Body of pancreas (tissue), 4 donors: ENCODE measurements around the gene ERCC3. TPM values are rescaled to one million over a fixed set of nuclear protein-coding genes. Genes with fewer than 3 reads are reported as not detected.

Experiments used
- ATAC-seq: fragments of 150-250 bp; one replicate; pipeline ENCODE4 v1.9.1; 2016
- DNase-seq, 4 donors: peaks; one replicate each; pipeline ENCODE4 v3.0.0-alpha.2; 2019
- H3K27ac ChIP-seq, 4 donors: fragments of 200-600 bp; sonication (generic); 1 replicate in 3 of 4; 2 replicates in 1 of 4; pipeline versions ENCODE4 v1.5.1 to v1.6.1; 2016 to 2019; ENCODE audit warnings: mild to moderate bottlenecking in 1 of 4, mixed read lengths in 1 of 4, moderate library complexity in 1 of 4
- H3K27me3 ChIP-seq, 2 donors: fragments of 200-600 bp; sonication (generic); one replicate each; pipeline ENCODE4 v1.6.0; 2016; ENCODE audit warnings: mild to moderate bottlenecking in 1 of 2
- H3K36me3 ChIP-seq, 2 donors: fragments of 200-600 bp; sonication (generic); replicated peaks in 1 of 2; 2 replicates each; pipeline ENCODE4 v1.5.1; 2016; ENCODE audit warnings: low read depth in 2 of 2; ENCODE audit not compliant: insufficient read depth in 1 of 2
- H3K4me1 ChIP-seq: fragments of 200-600 bp; sonication (generic); one replicate; pipeline ENCODE4 v1.6.0; 2016
- H3K4me3 ChIP-seq, 2 donors: fragments of 200-600 bp; sonication (generic); 1 replicate in 1 of 2; 2 replicates in 1 of 2; pipeline ENCODE4 v1.5.1; 2016 to 2019
- H3K9me3 ChIP-seq, 3 donors: fragments of 200-600 bp; sonication (generic); 1 replicate in 2 of 3; 2 replicates in 1 of 3; pipeline ENCODE4 v1.5.1; 2016
- POLR2A ChIP-seq, 3 donors: fragments of 450-650 bp; IDR thresholded peaks; one replicate each; pipeline ENCODE4 v1.6.1; 2016; ENCODE audit warnings: antibody characterized with exemption in 3 of 3, mild to moderate bottlenecking in 2 of 3
- WGBS, 2 donors: methylation state at CpG; one replicate each; pipeline ENCODE4 v1.1.5; 2017; 5-methylcytosine and 5-hydroxymethylcytosine counted together
- intact Hi-C: fragments of 100-400 bp; cut with DNase I; formaldehyde crosslinking; loops from one replicate; pipeline ENCODE4 v1.15.1; 2023
- total RNA-seq, 2 donors: library from RNA; depleted of rRNA; stranded (reverse); fragments of >200 nt; gene quantifications; one replicate each; pipeline ENCODE4 v1.1.0, GENCODE V29; 2016
- TF ChIP-seq, protein P1 (sequence below), 7 experiments: fragments of 450-650 bp in 4 of 7; fragments of 200-600 bp in 3 of 7; sonication (generic) in 3 of 7; IDR thresholded peaks; one replicate each; pipeline ENCODE4 v1.5.1; 2016 to 2019; ENCODE audit warnings: antibody characterized with exemption in 7 of 7

ERCC3 gene
- total RNA-seq, 2 donors from 2014 or later = 28.5 to 54.7 TPM

DNA sequence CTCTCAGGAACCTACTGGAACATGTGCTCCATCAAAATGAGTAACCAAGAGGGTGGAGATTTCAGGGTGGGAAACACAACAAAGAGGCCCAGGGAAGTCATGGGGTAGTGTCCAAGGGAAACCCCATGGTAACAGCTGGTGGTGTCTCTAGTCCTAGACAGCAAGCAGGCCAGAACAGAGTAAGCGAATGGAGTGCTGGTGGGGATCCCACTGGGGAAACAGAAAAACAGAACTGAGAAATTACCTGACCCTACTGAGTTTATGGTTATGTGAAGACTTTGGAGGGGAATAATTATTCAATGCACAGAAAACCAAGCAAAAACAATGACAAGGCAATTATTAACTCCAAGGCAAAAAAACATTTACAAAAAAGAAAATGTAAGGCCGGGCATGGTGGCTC is 16.9 kb downstream of the ERCC3 start:
- Histone ChIP-seq H3K4me1 (no peaks in the 10 kb centered on the region), H3K27me3 (no peaks in the 10 kb centered on the region), H3K4me3 (no peak overlapping the region), H3K9me3 (no peaks in the 10 kb centered on the region), H3K36me3 (peaks cover 8 to 17% of the 10 kb centered on the region in 2 donors), H3K27ac (no peak overlapping the region)
- no peak for ATAC-seq
- 85 to 91% methylated on average over 2 of the region's 2 CpGs for WGBS, 2 donors
- intact Hi-C loops = no loop called here
- TF ChIP-seq, protein P1, sequence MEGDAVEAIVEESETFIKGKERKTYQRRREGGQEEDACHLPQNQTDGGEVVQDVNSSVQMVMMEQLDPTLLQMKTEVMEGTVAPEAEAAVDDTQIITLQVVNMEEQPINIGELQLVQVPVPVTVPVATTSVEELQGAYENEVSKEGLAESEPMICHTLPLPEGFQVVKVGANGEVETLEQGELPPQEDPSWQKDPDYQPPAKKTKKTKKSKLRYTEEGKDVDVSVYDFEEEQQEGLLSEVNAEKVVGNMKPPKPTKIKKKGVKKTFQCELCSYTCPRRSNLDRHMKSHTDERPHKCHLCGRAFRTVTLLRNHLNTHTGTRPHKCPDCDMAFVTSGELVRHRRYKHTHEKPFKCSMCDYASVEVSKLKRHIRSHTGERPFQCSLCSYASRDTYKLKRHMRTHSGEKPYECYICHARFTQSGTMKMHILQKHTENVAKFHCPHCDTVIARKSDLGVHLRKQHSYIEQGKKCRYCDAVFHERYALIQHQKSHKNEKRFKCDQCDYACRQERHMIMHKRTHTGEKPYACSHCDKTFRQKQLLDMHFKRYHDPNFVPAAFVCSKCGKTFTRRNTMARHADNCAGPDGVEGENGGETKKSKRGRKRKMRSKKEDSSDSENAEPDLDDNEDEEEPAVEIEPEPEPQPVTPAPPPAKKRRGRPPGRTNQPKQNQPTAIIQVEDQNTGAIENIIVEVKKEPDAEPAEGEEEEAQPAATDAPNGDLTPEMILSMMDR (IDR thresholded peaks at IDR 0.05) = no peak
- no peak for TF ChIP-seq POLR2A (IDR thresholded peaks at IDR 0.05)
- DNase-seq = no peak

DNA sequence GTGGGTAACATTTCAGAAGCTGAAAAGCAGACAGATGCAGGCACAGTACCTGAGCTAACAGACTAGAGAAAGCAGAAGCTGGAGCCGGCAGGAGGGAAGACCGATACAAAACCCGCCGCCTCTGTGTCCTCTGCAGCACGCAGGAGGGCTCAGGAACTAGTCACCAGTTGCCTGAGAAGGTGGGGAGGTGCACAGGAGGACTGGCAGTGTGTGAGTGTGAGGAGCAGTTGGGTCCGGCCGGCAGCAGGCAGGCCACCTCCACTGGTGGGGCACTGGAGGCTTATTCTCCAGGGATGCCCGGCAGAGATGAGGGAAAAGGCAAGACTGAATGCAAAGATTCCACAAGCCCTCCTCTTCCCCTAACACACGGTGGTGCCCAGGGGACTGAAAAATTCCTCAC is 18.2 kb downstream of the ERCC3 start:
- no peaks in the 10 kb centered on the region for H3K4me1 ChIP-seq
- no peaks in the 10 kb centered on the region for H3K27me3 ChIP-seq
- TF ChIP-seq POLR2A (IDR thresholded peaks at IDR 0.05) = no peak
- TF ChIP-seq, protein P1 (IDR thresholded peaks at IDR 0.05) = no peak
- peaks cover 12 to 25% of the 10 kb centered on the region in 2 donors for H3K36me3 ChIP-seq
- 85 to 91% methylated on average over 9 of the region's 9 CpGs for WGBS, 2 donors
- H3K4me3 ChIP-seq = no peak overlapping the region
- no peak overlapping the region for H3K27ac ChIP-seq
- DNase-seq = no peak
- no peaks in the 10 kb centered on the region for H3K9me3 ChIP-seq
- intact Hi-C loops = no loop called here
- no peak for ATAC-seq

DNA sequence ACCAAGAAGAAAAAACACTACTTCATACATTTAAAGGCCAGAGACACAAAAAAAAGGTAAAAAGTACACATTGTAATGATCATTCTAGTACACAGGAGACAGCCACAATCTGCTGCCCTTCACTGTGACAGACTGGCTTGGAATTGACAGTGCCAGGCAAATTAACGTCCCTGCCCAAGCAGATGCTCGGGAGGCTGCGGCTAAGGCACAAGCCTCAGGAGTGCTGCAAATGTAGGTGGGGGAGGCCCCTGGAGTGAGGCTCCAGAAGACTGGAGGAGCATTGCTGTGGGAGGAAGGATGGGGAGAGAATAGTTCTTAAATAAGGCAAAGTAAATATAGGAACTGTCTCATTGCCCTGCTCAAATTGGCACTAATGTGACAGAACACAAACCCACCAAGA is 18.6 kb downstream of the ERCC3 start:
- Histone ChIP-seq H3K4me3 (no peak overlapping the region), H3K27ac (no peak overlapping the region), H3K4me1 (no peaks in the 10 kb centered on the region), H3K9me3 (no peaks in the 10 kb centered on the region), H3K36me3 (peaks cover 14 to 29% of the 10 kb centered on the region in 2 donors), H3K27me3 (no peaks in the 10 kb centered on the region)
- TF ChIP-seq, protein P1 (IDR thresholded peaks at IDR 0.05) = no peak
- TF ChIP-seq POLR2A (IDR thresholded peaks at IDR 0.05) = no peak
- ATAC-seq = no peak
- no peak for DNase-seq
- WGBS, 2 donors = 91 to 97% methylated on average over 3 of the region's 3 CpGs
- intact Hi-C loops = no loop called here

DNA sequence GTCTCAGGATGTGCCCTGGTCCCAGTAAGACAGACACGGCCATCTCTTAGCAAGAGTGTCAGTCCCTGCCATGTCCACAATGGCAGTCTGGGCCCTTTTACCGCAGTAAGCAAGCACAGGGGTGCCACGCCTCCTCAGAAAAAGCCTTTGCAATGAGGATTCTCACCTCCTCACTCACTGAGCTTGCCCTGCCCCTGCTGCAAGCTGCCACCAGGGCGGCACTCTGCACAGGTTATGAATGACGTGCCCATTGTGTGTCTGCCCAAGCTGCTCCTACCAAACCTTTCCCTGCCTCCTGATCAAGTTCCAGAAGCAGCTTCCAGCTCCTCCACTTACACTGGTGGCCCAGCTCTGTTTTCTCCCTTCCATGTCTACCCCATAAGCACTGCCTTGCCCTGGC is 23.3 kb downstream of the ERCC3 start:
- H3K4me3 ChIP-seq = no peak overlapping the region
- no peak overlapping the region for H3K27ac ChIP-seq
- 97 to 98% methylated on average over 4 to 5 of the region's 5 CpGs for WGBS, 2 donors
- ATAC-seq (no peak), DNase-seq (no peak)
- H3K36me3 ChIP-seq = peaks cover 10 to 43% of the 10 kb centered on the region in 2 donors
- H3K9me3 ChIP-seq = no peaks in the 10 kb centered on the region
- H3K27me3 ChIP-seq = no peaks in the 10 kb centered on the region
- no peaks in the 10 kb centered on the region for H3K4me1 ChIP-seq
- intact Hi-C loops = no loop called here
- no peak for TF ChIP-seq POLR2A (IDR thresholded peaks at IDR 0.05)
- TF ChIP-seq, protein P1 (IDR thresholded peaks at IDR 0.05) = no peak

DNA sequence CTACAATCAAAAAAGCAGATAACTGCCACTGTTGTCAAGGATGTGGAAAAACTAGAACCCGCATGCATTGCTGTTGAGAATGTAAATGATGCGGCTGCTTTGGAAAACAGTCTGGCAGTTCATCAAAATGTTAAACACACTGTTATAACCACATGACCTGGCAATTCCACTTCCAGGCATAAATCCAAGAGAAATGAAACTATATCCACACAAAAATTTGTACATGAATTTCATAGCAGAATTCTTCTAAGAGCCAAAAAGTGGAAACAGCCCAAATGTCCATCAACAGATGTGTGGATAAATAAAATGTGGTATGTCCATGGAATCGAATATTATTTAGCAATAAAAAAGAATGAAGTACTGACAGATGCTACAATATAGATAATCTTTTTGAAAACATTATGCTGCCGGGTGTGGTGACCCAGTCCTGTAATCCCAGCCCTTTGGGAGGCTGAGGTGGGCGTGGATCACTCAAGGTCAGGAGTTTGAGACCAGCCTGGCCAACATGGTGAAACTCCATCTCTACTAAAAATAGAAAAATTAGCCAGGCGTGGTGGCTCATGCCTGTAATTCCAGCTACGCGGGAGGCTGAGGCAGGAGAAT is 32.0 kb downstream of the ERCC3 start:
- no peak for DNase-seq
- intact Hi-C loops = no loop called here
- TF ChIP-seq, protein P1 (IDR thresholded peaks at IDR 0.05) = no peak
- no peak for TF ChIP-seq POLR2A (IDR thresholded peaks at IDR 0.05)

More for the DNA sequence above, 32.0 kb downstream of the ERCC3 start:
- peaks cover 9 to 16% of the 10 kb centered on the region in 2 donors for H3K36me3 ChIP-seq
- no peaks in the 10 kb centered on the region for H3K9me3 ChIP-seq
- no peak overlapping the region for H3K4me3 ChIP-seq
- H3K27ac ChIP-seq = no peak overlapping the region
- no peaks in the 10 kb centered on the region for H3K27me3 ChIP-seq
- no peaks in the 10 kb centered on the region for H3K4me1 ChIP-seq
- no peak for ATAC-seq
- WGBS, 2 donors = 90 to 92% methylated on average over 8 of the region's 8 CpGs
